SK-N-SH treated with all-trans-retinoic acid at 6 μM for 48 hours (cell line): ENCODE data around the gene INPP4B.

Experiments used
- ATAC-seq: fragments of 200-7000 bp; cut with Tn5 transposase; 3 replicates; pipeline ENCODE4 v1.9.1; 2020; ENCODE audit warnings: mild to moderate bottlenecking, moderate library complexity
- ARNTL ChIP-seq: fragments of 450-650 bp; formaldehyde crosslinking; IDR thresholded peaks from 2 replicates; pipeline ENCODE4 v1.5.0; 2020; ENCODE audit warnings: low read depth, mild to moderate bottlenecking, moderate library complexity, borderline replicate concordance
- BACH2 ChIP-seq: fragments of 250-450 bp; sonication (Bioruptor Pico); IDR thresholded peaks from 2 replicates; pipeline ENCODE4 v1.9.0; 2021; ENCODE audit warnings: mild to moderate bottlenecking, borderline replicate concordance
- CREB5 ChIP-seq: fragments of 250-450 bp; sonication (Bioruptor Pico); IDR thresholded peaks from 2 replicates; pipeline ENCODE4 v1.5.1; 2020; ENCODE audit warnings: low read depth, mild to moderate bottlenecking, moderate library complexity
- CSRNP3 ChIP-seq: fragments of 250-450 bp; sonication (Bioruptor Pico); IDR thresholded peaks from 2 replicates; pipeline ENCODE4 v1.5.1; 2021; ENCODE audit warnings: mild to moderate bottlenecking, moderate library complexity
- ESRRG ChIP-seq: fragments of 250-450 bp; sonication (Bioruptor Pico); IDR thresholded peaks from 2 replicates; pipeline ENCODE4 v1.6.1; 2021; ENCODE audit warnings: mild to moderate bottlenecking
- GLIS3 ChIP-seq: fragments of 250-450 bp; sonication (Bioruptor Pico); IDR thresholded peaks from 2 replicates; pipeline ENCODE4 v1.5.0; 2020; ENCODE audit warnings: mild to moderate bottlenecking, moderate library complexity
- ISL1 ChIP-seq: fragments of 250-450 bp; sonication (Bioruptor Pico); IDR thresholded peaks from 2 replicates; pipeline ENCODE4 v2.1.2; 2022; ENCODE audit warnings: mild to moderate bottlenecking, moderate library complexity
- OSR1 ChIP-seq: fragments of 250-450 bp; sonication (Bioruptor Pico); IDR thresholded peaks from 2 replicates; pipeline ENCODE4 v1.8.0; 2022; ENCODE audit warnings: moderate library complexity, mild to moderate bottlenecking, inconsistent platforms
- PATZ1 ChIP-seq: fragments of 250-450 bp; sonication (Bioruptor Pico); IDR thresholded peaks from 2 replicates; pipeline ENCODE4 v1.8.0; 2020; ENCODE audit warnings: mild to moderate bottlenecking, moderate library complexity, borderline replicate concordance
- POU6F1 ChIP-seq: fragments of 250-450 bp; sonication (Bioruptor Pico); IDR thresholded peaks from 2 replicates; pipeline ENCODE4 v1.8.0; 2021; ENCODE audit warnings: low read depth, mild to moderate bottlenecking, moderate library complexity, borderline replicate concordance
- PPARA ChIP-seq: fragments of 250-450 bp; sonication (Bioruptor Pico); IDR thresholded peaks from 2 replicates; pipeline ENCODE4 v1.5.0; 2020; ENCODE audit warnings: mild to moderate bottlenecking, borderline replicate concordance
- RARB ChIP-seq: fragments of 250-450 bp; sonication (Bioruptor Pico); IDR thresholded peaks from 2 replicates; pipeline ENCODE4 v1.8.0; 2021; ENCODE audit warnings: mild to moderate bottlenecking, moderate library complexity
- TCF4 ChIP-seq: fragments of 250-450 bp; sonication (Bioruptor Pico); IDR thresholded peaks from 2 replicates; pipeline ENCODE4 v1.8.0; 2021; ENCODE audit warnings: mild to moderate bottlenecking, moderate library complexity, borderline replicate concordance
- TOX ChIP-seq: fragments of 250-450 bp; sonication (Bioruptor Pico); IDR thresholded peaks from 2 replicates; pipeline ENCODE4 v1.8.0; 2021; ENCODE audit warnings: mild to moderate bottlenecking, moderate library complexity, borderline replicate concordance
- TSHZ2 ChIP-seq: fragments of 250-450 bp; sonication (Bioruptor Pico); IDR thresholded peaks from 2 replicates; pipeline ENCODE4 v1.5.0; 2020; ENCODE audit warnings: mild to moderate bottlenecking, moderate library complexity
- ZFP30 ChIP-seq: fragments of 450-650 bp; formaldehyde crosslinking; IDR thresholded peaks from 2 replicates; pipeline ENCODE4 v1.5.0; 2022; ENCODE audit warnings: mild to moderate bottlenecking, moderate library complexity
- ZNF70 ChIP-seq: fragments of 450-650 bp; formaldehyde crosslinking; IDR thresholded peaks from 2 replicates; pipeline ENCODE4 v1.5.0; 2020; ENCODE audit warnings: mild to moderate bottlenecking, moderate library complexity
- ZNF8 ChIP-seq: fragments of 450-650 bp; formaldehyde crosslinking; IDR thresholded peaks from 2 replicates; pipeline ENCODE4 v1.5.0; 2020; ENCODE audit warnings: mild to moderate bottlenecking, moderate library complexity

The INPP4B gene

GRCh38 chr4:142846108-142846728 is at the start of gene INPP4B:
INPP4B (minus strand) TSS chr4:142846301.
- peak; percentile 84 for ATAC-seq

GRCh38 chr4:142893012-142893411 is 46.9 kb upstream of the INPP4B start:
- ATAC-seq = no peak
- TF ChIP-seq ZFP30 (CRISPR knock-in tag) (no peak), GLIS3 (CRISPR knock-in tag) (no peak), ZNF8 (CRISPR knock-in tag) (no peak), TCF4 (CRISPR knock-in tag) (no peak), PATZ1 (no peak)

More at GRCh38 chr4:142846108-142846728, at the start of gene INPP4B:
- TF ChIP-seq BACH2 (CRISPR knock-in tag) = no peak
- TF ChIP-seq TSHZ2 (CRISPR knock-in tag) = no peak
- TF ChIP-seq ZNF8 (CRISPR knock-in tag) = no peak
- TF ChIP-seq ISL1 = no peak
- TF ChIP-seq RARB (CRISPR knock-in tag) = no peak
- no peak for TF ChIP-seq GLIS3 (CRISPR knock-in tag)
- TF ChIP-seq OSR1 (CRISPR knock-in tag) = no peak
- TF ChIP-seq ARNTL (CRISPR knock-in tag) = no peak
- no peak for TF ChIP-seq TCF4 (CRISPR knock-in tag)
- TF ChIP-seq ZNF70 (CRISPR knock-in tag) = no peak
- TF ChIP-seq PPARA = no peak
- no peak for TF ChIP-seq ZFP30 (CRISPR knock-in tag)
- no peak for TF ChIP-seq POU6F1 (CRISPR knock-in tag)

GRCh38 chr4:142886566-142886965 is 40.5 kb upstream of the INPP4B start:
- TF ChIP-seq ESRRG (CRISPR knock-in tag) (no peak), GLIS3 (CRISPR knock-in tag) (no peak), RARB (CRISPR knock-in tag) (no peak), ZFP30 (CRISPR knock-in tag) (no peak), OSR1 (CRISPR knock-in tag) (no peak), CREB5 (CRISPR knock-in tag) (no peak), TOX (CRISPR knock-in tag) (no peak), CSRNP3 (CRISPR knock-in tag) (no peak), POU6F1 (CRISPR knock-in tag) (no peak)
- TF ChIP-seq, all 23 proteins: peak for 0
- no peak for ATAC-seq
